GM12864 (cell line): ENCODE results near the gene GSDME.

ENCODE experiments used
- DNase-seq: peaks from one replicate; pipeline ENCODE4 v3.0.0-alpha.2; 2011; ENCODE audit warnings: low read depth
- H3K4me3 ChIP-seq: 2 replicates; pipeline ENCODE4 v1.5.1; 2011; ENCODE audit warnings: mild to moderate bottlenecking, low read depth, low read length, control low read depth
- CTCF ChIP-seq: IDR thresholded peaks from 2 replicates; pipeline ENCODE4 v1.5.1; 2011; ENCODE audit warnings: low read depth, mild to moderate bottlenecking, moderate library complexity, low read length, control low read depth, inconsistent platforms; ENCODE audit errors: missing control alignments

GSDME gene

GRCh38 chr7:24703296-24703695, 54.0 kb downstream of the GSDME start:
- TF ChIP-seq CTCF, result no peak
- H3K4me3 ChIP-seq, result no peak overlapping the region
- no peak for DNase-seq

DNA sequence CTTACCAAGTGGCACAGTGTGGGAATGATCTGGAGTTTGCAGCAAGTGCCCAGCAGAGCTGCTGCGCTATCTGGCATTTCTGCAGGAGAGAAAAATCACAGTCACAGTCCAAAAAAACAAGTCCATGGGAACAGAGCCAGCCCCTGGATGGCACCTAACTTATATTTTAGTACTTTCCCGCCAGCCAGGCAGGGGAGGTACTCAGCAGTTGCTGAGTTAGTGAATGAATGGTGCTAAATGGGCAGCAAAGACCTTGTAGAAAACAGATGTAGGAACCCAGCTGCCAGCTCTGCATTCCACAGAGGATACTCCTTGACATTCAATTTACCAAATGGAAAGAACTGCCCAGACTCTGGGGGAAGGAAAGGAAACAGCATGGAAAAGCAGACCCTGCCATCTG, 54.5 kb downstream of the GSDME start:
- TF ChIP-seq CTCF, result no peak
- DNase-seq, result no peak
- no peak overlapping the region for H3K4me3 ChIP-seq

GRCh38 chr7:24701261-24702235, 55.7 kb downstream of the GSDME start:
- DNase-seq, result no peak
- H3K4me3 ChIP-seq, result no peak overlapping the region
- TF ChIP-seq CTCF, result no peak

- DNase-seq, result no peak
- H3K4me3 ChIP-seq, result no peak overlapping the region
- TF ChIP-seq CTCF, result no peak
These were observed 56.6 kb downstream of the GSDME start for GRCh38 chr7:24700521-24701260.

DNA sequence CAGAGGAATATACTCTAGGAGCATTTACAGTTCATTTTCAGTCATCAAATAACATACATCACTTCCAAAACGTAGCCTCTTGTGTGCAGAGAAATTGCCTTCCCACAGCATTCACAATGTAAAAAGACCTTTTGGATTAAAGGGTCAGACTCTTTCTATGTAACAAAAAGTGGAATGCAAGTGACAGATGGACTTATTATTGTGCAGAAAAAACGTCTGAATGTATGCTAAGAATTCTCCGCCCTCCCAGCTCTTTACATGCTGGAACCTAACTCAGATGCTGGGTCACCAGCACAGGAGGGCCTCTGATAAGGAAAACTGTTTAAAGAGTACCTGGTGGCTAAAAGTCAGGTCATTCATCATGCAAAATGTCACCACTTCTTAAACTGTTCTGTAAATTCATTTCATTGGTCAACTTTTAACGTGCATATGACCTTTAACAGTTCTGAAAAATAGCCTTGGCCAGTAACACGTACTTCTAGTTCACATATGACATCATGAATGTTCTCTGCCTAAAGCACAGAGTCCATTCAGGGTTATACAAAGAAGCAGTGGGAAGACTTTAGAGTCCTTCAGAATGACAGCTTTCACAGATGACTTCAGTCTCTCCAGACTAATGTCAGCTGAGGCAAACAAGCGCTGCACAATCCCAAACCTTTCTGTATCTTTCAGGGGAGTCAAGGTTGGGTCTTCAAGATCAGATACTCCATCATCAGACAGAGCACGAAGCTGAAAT, 58.6 kb downstream of the GSDME start:
- DNase-seq, result no peak
- H3K4me3 ChIP-seq, result no peak overlapping the region
- no peak for TF ChIP-seq CTCF

GRCh38 chr7:24697416-24697815, 59.8 kb downstream of the GSDME start:
- no peak overlapping the region for H3K4me3 ChIP-seq
- no peak for DNase-seq
- no peak for TF ChIP-seq CTCF
